ENCODE data around the gene PRSS22. TPM values are rescaled to one million over a fixed set of nuclear protein-coding genes. Genes with fewer than 3 reads are reported as not detected.

Gene PRSS22
- total RNA-seq, 2 experiments from 2014 or later = not detected

Other genes starting within 250 kb of the PRSS22 start
- gene KCTD5, start 175.6 kb downstream of the PRSS22 start, total RNA-seq = 10 to 100 TPM; 33.2 to 35.9 TPM
- gene PRSS27, start 137.9 kb downstream of the PRSS22 start, total RNA-seq = 1 to 10 TPM in 1 of 2 experiments, under 1 TPM in 1; 0.70 to 1.0 TPM
- 100 to 1,000 TPM; 501 to 511 TPM for gene SRRM2, start 105.5 kb downstream of the PRSS22 start, total RNA-seq
- 100 to 1,000 TPM; 163 to 182 TPM for gene ELOB, start 80.9 kb downstream of the PRSS22 start, total RNA-seq
- not detected for gene PRSS33, start 70.6 kb downstream of the PRSS22 start, total RNA-seq
- gene PRSS41, start 59.7 kb downstream of the PRSS22 start, total RNA-seq = not detected
- gene PRSS21, start 40.9 kb downstream of the PRSS22 start, total RNA-seq = 1 to 10 TPM; 5.2 to 6.0 TPM
- 1 to 10 TPM; 2.9 to 3.7 TPM for gene ZG16B, start 27.9 kb downstream of the PRSS22 start, total RNA-seq
- gene FLYWCH2, start 25.0 kb upstream of the PRSS22 start, total RNA-seq = 10 to 100 TPM; 22.5 to 22.8 TPM
- 10 to 100 TPM; 44.6 to 48.9 TPM for gene FLYWCH1, start 53.8 kb upstream of the PRSS22 start, total RNA-seq
- gene KREMEN2, start 106.1 kb upstream of the PRSS22 start, total RNA-seq = under 1 TPM in 1 of 2 experiments, not detected in 1; 0.18 TPM
- 10 to 100 TPM; 53.6 to 57.7 TPM for gene PAQR4, start 111.2 kb upstream of the PRSS22 start, total RNA-seq
- gene PKMYT1, start 122.3 kb upstream of the PRSS22 start, total RNA-seq = 100 to 1,000 TPM; 144 to 160 TPM
- gene CLDN9, start 154.8 kb upstream of the PRSS22 start, total RNA-seq = under 1 TPM in 1 of 2 experiments, not detected in 1; 0.16 TPM
- not detected for gene CLDN6, start 160.0 kb upstream of the PRSS22 start, total RNA-seq
- 1 to 10 TPM; 4.2 to 4.7 TPM for gene TNFRSF12A, start 162.2 kb upstream of the PRSS22 start, total RNA-seq
- 10 to 100 TPM; 41.0 to 41.7 TPM for gene HCFC1R1, start 165.8 kb upstream of the PRSS22 start, total RNA-seq
- 10 to 100 TPM; 57.4 to 57.9 TPM for gene THOC6, start 165.9 kb upstream of the PRSS22 start, total RNA-seq
- gene BICDL2, start 178.8 kb upstream of the PRSS22 start, total RNA-seq = under 1 TPM; 0.84 to 0.94 TPM
- gene MMP25, start 188.4 kb upstream of the PRSS22 start, total RNA-seq = 10 to 100 TPM; 58.0 to 66.1 TPM
- 1,000 to 10,000 TPM; 1,836 to 1,884 TPM for gene IL32, start 207.5 kb upstream of the PRSS22 start, total RNA-seq
- under 1 TPM; 0.23 to 0.26 TPM for gene ZSCAN10, start 241.1 kb upstream of the PRSS22 start, total RNA-seq